HG03135 (cell line): ENCODE measurements around the gene EZH2.

Experiments used
- ATAC-seq: cut with Tn5 transposase; IDR thresholded peaks from one replicate; pipeline ENCODE4 v1.9.1; 2021; ENCODE audit warnings: mild to moderate bottlenecking, moderate library complexity; ENCODE audit not compliant: unreplicated experiment

The EZH2 gene

DNA sequence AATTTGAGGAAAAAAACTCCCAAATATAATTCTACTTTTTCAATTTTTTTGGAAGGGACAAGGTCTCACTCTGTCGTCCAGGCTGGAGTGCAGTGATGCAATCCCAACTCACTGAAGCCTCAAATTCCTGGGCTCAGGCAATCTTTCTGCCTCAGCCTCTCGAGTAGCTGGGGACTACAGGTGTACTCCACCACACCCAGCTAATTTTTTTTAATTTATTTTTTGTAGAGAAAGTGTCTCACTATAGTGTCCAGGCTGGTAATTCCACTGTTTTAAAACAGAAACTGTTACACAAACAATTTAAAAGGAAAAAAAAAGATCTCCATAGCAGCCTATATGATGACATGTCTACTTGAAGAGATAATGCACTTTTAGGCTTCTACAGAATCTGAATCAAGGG is 25.6 kb downstream of the EZH2 start:
- no peak for ATAC-seq

DNA sequence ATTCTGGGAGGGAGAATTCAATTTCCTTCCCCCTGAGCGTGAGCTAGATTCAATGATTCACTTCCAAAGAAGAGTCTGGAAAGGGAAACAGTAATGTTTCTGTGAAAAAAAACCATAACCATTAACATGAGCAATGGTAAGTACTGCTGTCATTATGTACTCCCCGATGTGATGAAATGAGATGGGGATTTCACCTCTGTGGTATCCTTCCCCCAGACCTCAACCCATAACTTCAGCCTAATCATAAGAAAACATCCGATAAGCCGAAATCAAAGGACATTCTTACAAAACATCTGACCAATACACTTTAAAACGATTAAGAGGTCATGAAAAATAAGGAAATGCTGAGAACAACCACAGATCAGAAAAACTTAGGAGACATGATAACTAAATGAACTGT is 27.2 kb downstream of the EZH2 start:
- ATAC-seq, result no peak

DNA sequence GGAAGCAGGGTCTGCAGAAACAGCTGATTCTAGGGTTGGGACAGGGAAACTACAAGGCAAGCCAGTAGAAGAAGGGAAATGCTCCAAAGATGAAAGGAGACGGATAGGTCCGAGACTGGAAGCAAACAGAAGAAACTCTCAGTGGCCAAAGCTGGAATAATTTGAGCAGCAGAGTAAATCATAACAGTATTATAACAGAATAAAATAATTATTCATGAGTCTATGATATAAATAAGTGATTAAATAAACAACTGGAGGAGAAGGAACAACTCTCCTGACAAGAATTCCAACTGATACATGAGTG is 27.6 kb downstream of the EZH2 start:
- ATAC-seq, result no peak

DNA sequence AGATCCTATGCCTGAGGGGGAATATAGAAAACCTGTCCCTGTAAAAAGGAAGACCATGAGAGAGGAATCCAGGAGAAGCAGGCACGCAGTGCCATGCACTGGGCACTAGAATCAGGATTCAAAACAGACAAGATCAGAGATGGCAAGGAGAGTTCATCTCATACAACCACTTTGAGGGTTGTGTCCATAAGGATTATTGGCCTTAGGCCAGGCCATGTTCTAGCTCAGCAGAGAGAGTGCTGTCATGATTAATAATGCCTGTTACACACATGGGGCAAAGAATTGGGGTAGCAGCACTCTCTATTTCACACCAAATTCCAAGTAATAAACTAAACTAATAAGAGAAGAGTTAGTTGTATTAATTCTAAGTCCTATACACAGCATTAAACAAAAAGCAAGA is 29.1 kb downstream of the EZH2 start:
- ATAC-seq, result no peak

DNA sequence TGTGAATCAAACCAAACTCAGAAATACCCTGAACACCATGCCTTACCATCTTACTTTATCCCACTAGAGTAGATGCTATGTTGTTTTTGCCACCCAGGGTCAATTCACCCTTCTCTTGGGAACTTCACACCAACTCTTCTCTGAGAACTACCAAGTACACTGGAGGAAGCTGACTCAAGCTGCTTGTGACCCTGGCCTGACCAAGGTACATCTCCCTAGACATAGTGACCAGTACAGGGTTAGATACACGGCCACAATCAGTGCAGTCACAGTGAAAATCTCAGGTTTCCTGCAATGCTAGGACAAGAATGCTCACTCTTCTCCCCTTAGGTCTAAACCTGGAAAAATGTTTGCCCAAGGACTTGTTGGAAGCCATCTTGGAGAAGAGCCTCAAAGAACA is 31.8 kb downstream of the EZH2 start:
- no peak for ATAC-seq

DNA sequence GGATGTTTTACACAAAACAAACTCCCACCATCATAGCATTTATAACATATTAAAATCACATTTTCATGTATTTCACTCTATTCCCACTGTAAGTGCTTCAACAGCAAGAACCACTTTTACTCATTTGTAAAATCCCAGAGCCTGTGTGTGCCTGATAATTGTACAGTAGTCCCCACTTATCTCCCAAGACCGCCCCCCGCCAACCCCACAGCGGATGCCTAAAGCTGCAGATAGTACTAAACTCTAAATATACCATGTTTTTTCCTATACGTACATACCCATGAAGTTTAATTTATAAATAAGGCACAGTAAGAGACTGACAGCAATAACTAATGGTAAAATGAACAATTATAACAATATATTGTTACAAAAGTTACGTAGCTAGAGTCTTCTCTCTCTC is 33.5 kb downstream of the EZH2 start:
- no peak for ATAC-seq

DNA sequence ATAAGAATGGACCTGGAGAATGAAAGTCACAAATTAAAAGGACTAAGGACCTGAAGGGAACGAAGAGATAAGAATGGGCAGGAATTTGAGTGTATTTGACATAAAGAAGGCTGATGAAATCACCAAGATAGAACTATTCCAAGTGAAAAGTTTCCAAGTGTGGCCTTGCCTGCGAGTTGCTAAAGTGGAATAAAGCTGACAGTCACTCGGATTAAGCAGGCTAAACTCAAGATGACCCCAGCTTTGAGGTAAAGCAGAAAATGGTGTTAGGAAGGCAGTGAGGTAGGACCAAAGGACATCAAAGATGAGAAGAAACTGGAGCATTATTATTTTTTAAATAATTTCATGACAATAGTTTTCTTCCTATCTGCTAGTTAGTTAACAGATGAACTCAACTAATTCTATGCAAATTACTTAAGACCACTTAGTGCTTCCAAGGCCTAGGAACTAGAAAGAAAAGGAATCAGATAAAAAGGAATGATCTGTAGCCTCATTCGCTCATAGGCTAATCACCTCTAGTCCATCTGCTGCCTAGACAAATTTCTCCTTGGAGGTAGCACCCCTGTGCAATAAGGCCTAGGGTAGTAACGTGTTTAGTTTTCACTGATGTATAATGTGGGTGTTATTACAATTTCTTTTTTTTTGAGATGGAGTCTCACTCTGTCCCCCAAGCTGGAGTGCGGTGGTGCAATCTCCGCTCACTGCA is 34.5 kb downstream of the EZH2 start:
- ATAC-seq, result no peak

DNA sequence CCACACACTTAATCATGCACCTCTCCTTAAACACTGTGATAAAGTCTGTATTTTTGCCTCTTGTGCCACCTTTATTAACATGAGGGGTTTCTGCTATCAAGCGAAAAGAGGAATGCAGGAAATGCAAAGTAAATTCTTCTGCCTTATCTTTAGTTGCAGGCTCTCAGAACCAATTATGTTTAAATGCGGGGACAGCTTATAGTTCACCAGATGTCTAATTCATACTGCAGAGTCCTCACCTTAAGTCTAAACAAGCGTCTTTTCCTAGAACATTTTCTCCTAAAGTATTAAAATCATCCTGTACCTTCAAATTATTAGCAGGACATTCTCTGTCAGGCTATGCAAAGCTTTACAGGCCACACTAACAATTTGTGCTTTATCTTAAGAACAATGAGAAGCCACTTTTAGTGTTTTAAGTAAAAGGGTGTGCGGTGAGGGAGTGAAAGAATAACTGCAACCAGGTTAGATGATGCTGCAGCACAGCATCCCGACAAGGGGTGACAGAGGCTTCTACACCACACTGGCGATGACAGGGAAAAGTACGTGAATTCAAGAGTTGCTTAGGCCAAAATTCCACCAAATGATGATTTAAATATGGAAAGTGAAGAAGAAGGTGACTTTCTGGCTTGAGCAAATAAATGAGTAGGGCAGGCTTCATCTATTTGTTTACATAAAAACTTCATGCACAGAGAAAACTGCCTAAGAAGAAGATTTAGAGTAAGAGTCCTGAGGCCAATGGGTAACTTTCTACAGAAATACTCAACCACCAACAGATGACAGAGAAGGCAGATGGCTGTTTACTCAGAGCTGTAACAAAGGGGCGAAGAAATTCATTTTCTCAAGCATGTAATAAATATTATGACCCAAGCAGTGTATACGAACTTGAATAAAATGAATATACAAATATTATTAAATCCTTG is 36.0 kb downstream of the EZH2 start:
- ATAC-seq, result no peak

DNA sequence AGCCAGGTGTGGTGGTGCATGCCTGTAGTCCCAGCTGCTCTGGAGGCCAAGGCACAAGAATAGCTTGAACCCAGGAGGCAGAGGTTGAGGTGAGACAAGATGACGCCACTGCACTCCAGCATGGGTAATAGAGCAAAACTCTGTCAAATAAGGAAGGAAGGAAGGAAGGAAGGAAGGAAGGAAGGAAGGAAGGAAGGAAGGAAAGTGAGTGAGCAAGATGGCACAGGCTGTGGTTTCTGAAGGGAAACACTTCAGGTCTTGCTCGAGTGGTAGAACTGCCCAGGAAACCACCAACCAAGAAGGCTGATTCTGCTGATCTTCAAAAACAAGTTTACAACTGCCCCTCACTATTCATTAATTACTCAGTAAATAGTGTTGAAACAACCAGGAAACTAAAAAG is 45.2 kb downstream of the EZH2 start:
- ATAC-seq, result no peak

DNA sequence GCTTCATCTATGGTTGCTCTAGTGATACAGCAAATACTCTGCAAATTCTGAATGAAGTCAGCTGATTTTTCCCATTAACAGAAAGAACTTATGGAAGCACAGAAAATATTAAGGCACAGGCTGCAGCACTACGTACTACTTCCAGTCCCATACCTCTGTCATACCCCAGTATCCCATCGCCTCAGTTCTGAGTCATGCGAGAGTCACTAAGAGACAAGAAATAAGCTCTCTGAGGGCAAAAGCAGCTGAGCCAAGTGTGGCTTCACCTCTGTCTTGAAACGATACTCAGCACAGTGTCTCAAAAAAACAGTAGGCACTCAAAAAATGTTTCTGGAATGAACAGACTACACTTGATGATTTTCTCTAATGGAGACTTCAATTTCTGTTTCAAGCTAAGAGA is 48.2 kb downstream of the EZH2 start:
- no peak for ATAC-seq

DNA sequence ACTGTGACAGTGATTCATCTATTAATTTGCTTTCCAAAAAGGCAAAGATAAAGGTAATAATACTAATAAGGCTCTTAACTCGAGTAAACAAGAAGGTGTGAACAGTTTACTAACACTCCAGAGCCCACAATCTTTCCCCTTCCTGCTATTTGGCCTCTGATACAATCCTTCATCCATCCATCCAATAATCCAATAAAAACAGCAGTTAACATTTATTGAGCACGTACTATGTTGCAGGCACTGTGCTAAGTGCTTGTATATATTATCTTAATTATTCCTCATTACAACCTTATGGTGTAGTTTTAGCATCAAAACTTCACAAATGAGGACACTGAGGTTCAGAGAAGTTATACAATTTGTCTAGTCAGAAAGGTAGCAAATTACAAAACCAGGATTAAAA is 49.5 kb downstream of the EZH2 start:
- ATAC-seq, result no peak

DNA sequence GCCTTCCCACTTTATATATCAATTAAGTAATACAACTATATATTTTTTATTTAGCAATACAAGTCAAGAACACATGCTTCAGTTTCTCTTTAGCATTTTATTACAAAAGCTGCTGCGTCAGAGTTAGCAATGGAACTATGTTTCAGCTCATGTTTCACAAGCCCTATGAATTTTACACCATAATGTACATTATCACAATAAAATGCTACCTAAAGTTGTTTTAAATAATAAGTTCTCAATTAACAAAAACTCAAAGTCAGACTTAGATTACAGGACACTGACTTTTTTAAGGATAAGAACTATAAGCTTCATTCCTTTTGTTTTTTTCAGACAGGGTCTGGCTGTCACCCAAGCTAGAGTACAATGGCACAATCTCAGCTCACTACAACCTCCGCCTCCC is 52.3 kb downstream of the EZH2 start:
- no peak for ATAC-seq

DNA sequence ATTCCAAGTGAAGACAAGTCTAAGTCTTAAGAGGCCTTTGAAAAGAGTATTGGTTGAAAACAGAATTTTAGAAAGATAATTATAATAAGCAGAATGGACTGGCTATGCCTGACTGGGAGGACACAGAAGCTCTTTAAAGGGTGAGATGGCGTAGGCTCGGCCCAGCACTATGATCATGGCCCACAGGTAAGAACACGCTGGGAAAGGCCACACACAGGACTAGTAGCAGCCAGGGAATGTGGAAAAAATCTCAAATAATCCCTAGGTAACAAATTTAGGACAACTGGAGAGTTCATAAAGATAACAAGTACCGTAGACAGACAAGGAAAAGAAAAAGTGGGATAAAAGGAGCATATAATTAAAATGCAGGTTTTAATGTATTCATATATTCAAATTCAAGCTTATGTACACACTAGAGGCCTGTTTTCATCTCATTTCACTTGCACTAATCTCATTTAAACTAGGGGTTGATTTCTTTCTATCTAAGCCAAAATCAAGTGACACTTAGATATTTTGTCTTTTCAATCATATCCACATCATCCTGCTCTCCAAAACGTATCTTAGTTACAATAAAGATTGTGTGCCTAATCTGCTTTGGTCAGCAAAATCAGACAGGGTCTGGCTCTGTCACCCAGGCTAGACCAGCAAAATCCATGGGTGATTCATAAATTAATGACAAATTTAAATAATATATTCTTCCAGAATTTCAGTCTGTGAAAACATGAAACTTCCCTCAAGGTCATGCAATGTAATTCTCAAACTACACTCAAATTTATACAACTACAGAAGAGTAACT is 53.0 kb downstream of the EZH2 start:
- ATAC-seq, result no peak

DNA sequence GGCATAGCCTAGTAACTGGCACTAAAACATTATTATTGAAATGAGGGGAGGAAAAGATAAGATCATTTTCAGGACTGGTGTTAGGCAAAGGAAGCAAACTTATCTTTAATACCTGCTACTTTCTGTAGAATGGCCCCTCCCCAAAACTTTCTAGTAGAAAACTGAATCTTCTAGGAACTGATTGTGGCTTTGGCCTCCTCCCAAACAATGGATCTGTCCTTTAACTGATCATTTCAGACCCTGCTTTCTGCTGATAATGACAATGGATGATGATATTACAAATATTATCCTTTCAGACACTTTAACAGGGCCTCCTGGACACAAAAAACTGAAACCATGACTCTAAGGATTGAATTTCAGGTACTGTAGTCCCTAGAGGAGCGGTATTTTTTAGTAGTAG is 55.1 kb downstream of the EZH2 start:
- ATAC-seq, result no peak

DNA sequence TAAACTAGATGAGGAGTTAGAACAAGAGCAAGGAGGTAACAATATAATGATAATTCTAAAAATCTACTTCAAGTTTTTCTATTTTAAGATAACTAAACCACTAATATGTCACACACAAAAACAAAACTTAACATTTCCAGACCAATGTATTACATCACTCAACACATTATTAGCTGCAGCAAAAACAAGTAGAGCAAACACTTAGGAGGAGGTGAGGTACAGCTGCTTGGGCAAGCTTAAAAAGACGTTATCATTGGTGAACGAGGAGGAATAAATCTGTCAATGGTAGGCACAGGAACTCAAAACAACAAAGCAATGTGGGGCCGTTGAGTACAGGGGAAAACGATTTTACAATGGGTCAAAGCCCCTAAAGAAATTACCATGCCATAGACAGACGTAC is 58.8 kb downstream of the EZH2 start:
- no peak for ATAC-seq

DNA sequence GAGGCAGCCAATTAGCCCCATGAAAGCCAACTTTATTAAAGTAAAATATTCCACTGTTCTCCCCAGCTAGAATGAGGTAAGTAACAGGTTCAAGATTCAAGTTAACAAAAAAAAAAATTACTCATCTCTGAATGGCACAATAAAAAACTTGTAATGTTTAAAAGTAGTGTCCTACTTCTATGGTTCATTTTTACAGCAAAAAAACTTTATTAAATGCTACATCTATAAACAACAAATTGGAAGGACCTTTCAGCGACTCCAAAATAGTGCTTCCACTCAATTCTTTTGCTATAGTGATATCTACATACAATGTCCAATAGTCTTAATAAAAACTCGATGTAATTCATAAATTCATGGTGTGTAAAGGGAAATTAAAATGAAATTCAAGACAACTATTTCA is 59.2 kb downstream of the EZH2 start:
- no peak for ATAC-seq

DNA sequence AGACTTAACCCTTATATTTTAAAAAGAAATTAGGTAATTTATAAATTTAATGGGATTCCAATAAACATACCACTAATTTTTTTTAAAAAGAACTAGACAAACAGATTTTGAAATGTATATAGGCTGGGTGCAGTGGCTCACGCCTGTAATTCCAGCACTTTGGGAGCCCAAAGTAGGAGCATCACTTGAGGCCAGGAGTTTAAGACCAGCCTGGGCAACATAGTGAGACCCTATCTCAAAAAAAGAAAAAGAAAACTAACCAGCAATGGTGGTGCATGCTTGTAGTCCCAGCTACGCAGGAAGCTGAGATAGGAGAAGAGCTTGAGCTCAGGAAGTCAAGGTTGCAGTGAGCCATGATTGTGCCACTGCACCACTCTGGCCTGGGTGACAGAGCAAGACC is 62.7 kb downstream of the EZH2 start:
- ATAC-seq, result no peak

DNA sequence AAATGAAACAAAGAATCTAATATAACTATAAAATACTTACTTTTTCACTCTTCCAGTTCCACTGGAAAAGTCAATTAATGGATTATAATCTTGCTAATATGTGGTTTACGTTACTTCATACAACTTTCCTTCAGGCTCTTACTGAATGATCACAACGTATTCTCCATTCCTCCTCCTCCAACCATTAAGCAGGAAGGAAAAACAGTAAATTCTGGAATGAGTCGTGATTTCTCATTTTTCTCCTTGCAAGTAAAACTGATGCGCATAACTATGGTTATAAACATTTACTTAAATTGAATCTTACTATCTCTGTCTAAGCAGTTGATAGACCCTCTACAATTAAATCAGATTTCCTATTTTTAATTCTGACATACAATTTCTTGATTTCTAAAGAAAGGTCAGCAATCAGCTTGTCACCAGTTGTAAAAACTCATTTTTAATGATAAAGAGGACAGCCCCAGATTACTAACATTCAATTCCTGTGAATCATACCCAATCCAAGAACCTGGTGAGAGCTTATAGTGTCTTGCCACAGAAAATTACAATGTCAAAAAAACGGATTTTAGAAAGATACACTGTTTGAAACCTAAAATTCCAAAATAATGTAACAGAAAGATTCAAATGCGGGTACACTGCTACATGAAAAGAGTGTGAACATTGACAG is 64.3 kb downstream of the EZH2 start:
- ATAC-seq, result no peak

DNA sequence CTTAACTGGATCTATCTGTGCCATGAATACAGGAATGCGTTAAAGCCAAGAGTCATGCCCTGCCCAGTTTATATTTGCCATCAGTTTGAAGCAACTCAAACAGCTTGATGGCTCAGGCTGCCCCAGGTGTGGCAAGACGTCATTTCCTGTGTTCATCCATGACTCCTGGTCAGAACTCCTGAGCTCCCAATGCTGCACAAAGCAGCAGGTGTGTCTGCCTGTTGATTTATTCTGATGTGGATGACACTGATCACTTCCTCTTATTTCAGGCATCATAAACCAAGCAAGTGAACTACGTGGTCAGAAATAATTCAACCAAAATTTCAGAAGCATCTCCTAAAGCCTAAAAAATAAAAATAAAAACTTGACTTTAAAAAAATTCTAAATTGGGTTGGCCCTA is 68.5 kb downstream of the EZH2 start:
- no peak for ATAC-seq

DNA sequence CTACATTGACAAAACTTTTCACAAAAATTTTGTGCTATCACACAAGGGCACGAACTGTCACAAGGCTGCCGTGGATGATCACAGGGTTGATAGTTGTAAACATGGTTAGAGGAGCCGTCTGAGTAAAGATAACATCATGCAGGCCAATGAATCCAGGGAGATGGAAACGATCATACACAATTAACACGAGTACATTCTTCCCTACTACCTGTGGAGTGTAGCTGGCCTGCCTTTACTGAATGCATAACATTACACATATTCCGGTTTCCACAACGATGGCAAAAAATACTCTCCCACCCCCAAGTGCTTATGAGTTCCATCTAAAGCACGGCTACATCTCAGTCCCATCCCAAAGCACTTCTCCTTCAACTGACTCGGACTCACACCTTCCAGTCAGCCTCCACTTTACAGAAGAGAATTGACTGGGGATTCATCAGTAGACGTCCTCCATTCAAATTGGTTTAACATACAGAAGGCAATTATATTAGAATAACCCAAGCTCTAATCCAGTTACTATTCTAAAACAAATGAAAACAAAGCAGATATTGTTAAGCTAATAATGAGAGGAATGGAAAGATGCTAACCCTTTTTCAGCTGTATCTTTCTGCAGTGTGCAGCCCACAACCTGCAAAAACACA is 69.0 kb downstream of the EZH2 start:
- ATAC-seq, result no peak

DNA sequence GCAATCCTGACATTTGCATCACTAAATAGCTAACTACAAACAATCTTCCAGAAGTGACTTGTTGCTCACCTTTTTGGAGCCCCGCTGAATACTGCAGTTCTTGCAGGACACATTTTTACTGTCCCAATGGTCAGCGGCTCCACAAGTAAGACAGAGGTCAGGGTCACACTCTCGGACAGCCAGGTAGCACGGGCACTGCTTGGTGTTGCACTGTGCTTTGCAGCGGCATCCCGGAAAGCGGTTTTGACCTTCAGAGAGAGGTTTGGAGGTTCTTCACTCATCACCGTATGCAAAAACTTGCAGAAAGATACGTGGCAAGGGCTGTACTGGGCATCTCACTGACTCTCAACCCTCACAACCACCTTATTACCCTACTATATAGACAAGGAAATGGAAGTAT is 70.2 kb downstream of the EZH2 start:
- no peak for ATAC-seq
